Erythroblast (primary cell): ENCODE measurements around the gene IRS2.

ENCODE experiments used
- GATA1 ChIP-seq: IDR thresholded peaks from 2 replicates; pipeline ENCODE4 v1.6.1; 2011; ENCODE audit warnings: low read depth, mild to moderate bottlenecking, control low read depth, low read length, moderate library complexity
- POLR2A ChIP-seq: IDR thresholded peaks from 2 replicates; pipeline ENCODE4 v1.6.1; 2011; ENCODE audit warnings: mild to moderate bottlenecking, low read length

GRCh38 chr13:109779074-109779473 is 7.3 kb downstream of the IRS2 start:
- no peak for TF ChIP-seq POLR2A
- TF ChIP-seq GATA1, result no peak
